ENCODE data around the gene ARSK. TPM values are rescaled to one million over a fixed set of nuclear protein-coding genes. Genes with fewer than 3 reads are reported as not detected.

Gene ARSK
- total RNA-seq, 1 experiment from 2014 or later: 13.7 TPM

GRCh38 chr5:95508550-95508949 is 46.4 kb upstream of the ARSK start:
- Histone ChIP-seq H3K4me1 (ENCODE audit: control insufficient read depth, insufficient read depth, low read length) (no peaks in the 10 kb centered on the region), H3K4me3 (ENCODE audit: low read depth in 2 of 2, low read length in 2 of 2) (no peak overlapping the region), H3K27ac (ENCODE audit: low read length) (no peak overlapping the region), H3K9me3 (ENCODE audit: control insufficient read depth, insufficient read depth, low read depth, low read length) (no peaks in the 10 kb centered on the region), H3K36me3 (ENCODE audit: control insufficient read depth, insufficient read depth, low read length) (peaks cover 33% of the 10 kb centered on the region), H3K27me3 (ENCODE audit: control insufficient read depth, insufficient read depth, low read length) (no peaks in the 10 kb centered on the region)
- BruUV-seq (replicated peaks): no TSS peak
- DNase-seq (ENCODE audit: low read depth, low spot score) (no peak), ATAC-seq (no peak)
- TF ChIP-seq SIN3A (IDR thresholded peaks at IDR 0.05; ENCODE audit: borderline replicate concordance, insufficient read depth, low read depth, low read length) (no peak), TCF7L2 (IDR thresholded peaks at IDR 0.05; ENCODE audit: low read depth, low read length) (no peak), POLR2AphosphoS5 (IDR thresholded peaks at IDR 0.05; ENCODE audit: low read depth, low read length) (no peak), REST (IDR thresholded peaks at IDR 0.05; ENCODE audit: insufficient read depth in 1 of 2, low read depth in 2 of 2, low read length in 1 of 2) (no peak)
- TF ChIP-seq, protein P1, sequence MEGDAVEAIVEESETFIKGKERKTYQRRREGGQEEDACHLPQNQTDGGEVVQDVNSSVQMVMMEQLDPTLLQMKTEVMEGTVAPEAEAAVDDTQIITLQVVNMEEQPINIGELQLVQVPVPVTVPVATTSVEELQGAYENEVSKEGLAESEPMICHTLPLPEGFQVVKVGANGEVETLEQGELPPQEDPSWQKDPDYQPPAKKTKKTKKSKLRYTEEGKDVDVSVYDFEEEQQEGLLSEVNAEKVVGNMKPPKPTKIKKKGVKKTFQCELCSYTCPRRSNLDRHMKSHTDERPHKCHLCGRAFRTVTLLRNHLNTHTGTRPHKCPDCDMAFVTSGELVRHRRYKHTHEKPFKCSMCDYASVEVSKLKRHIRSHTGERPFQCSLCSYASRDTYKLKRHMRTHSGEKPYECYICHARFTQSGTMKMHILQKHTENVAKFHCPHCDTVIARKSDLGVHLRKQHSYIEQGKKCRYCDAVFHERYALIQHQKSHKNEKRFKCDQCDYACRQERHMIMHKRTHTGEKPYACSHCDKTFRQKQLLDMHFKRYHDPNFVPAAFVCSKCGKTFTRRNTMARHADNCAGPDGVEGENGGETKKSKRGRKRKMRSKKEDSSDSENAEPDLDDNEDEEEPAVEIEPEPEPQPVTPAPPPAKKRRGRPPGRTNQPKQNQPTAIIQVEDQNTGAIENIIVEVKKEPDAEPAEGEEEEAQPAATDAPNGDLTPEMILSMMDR (IDR thresholded peaks at IDR 0.05): no peak
- ChIA-PET POLR2A (no interaction called here), CTCF (no interaction called here)
- in situ Hi-C loops (cut with HindIII; ENCODE audit: low pct_unique_long_range_greater_than_20kb, low sequenced_read_pairs) (no loop called here), intact Hi-C loops (cut with micrococcal nuclease; ENCODE audit: unreplicated experiment) (no loop called here)

DNA sequence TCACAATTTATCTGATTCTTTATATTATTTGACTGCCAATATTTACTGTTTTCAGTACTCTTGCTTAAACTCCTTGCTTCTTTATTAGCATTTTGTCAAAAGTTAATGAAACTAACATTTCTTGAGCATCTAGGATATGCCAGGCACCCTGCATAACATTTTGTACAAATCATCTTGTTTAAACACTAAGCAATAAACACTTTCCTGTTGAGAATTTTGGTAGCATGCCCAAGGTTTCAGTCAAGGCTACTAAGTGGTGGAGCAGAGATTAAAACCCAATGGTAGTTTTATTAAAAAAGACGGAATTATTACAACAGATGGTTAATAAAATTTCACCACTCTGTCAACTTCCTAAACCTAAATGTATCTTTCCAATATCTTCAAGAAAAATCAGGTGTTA is 43.3 kb upstream of the ARSK start:
- Histone ChIP-seq H3K9me3 (ENCODE audit: control insufficient read depth, insufficient read depth, low read depth, low read length) (no peaks in the 10 kb centered on the region), H3K27ac (ENCODE audit: low read length) (no peak overlapping the region), H3K36me3 (ENCODE audit: control insufficient read depth, insufficient read depth, low read length) (peaks cover 39% of the 10 kb centered on the region), H3K27me3 (ENCODE audit: control insufficient read depth, insufficient read depth, low read length) (no peaks in the 10 kb centered on the region), H3K4me3 (ENCODE audit: low read depth in 2 of 2, low read length in 2 of 2) (no peak overlapping the region), H3K4me1 (ENCODE audit: control insufficient read depth, insufficient read depth, low read length) (no peaks in the 10 kb centered on the region)
- ChIA-PET CTCF (no interaction called here), POLR2A (no interaction called here)
- TF ChIP-seq TCF7L2 (IDR thresholded peaks at IDR 0.05; ENCODE audit: low read depth, low read length): no peak
- no peak for TF ChIP-seq SIN3A (IDR thresholded peaks at IDR 0.05; ENCODE audit: borderline replicate concordance, insufficient read depth, low read depth, low read length)
- no peak for TF ChIP-seq REST (IDR thresholded peaks at IDR 0.05; ENCODE audit: insufficient read depth in 1 of 2, low read depth in 2 of 2, low read length in 1 of 2)
- TF ChIP-seq, protein P1 (IDR thresholded peaks at IDR 0.05): no peak
- no peak for TF ChIP-seq POLR2AphosphoS5 (IDR thresholded peaks at IDR 0.05; ENCODE audit: low read depth, low read length)
- ATAC-seq: no peak
- no TSS peak for BruUV-seq (replicated peaks)
- in situ Hi-C loops (cut with HindIII; ENCODE audit: low pct_unique_long_range_greater_than_20kb, low sequenced_read_pairs) (no loop called here), intact Hi-C loops (cut with micrococcal nuclease; ENCODE audit: unreplicated experiment) (no loop called here)
- DNase-seq (ENCODE audit: low read depth, low spot score): no peak

Data from Panc1 (cell line).